Breast epithelium (tissue), 4 donors: Measurements from ENCODE around the gene ZNF292. TPM values are rescaled to one million over a fixed set of nuclear protein-coding genes. Genes with fewer than 3 reads are reported as not detected.
"Not testable (repeated sequence)": the region's sequence is repeated elsewhere in the genome, so short reads cannot be mapped to it uniquely, and the experiment has no call there.

ENCODE experiments used
- DNase-seq, 2 donors: peaks; one replicate each; pipeline ENCODE4 v3.0.0-alpha.2; 2019; ENCODE audit warnings: low spot score in 2 of 2
- H3K27ac ChIP-seq, 2 donors: fragments of 200-600 bp; sonication (generic) in 1 of 2; one replicate each; pipeline ENCODE4 v1.5.1; 2016 to 2019; ENCODE audit warnings: mild to moderate bottlenecking in 1 of 2
- H3K27me3 ChIP-seq, 2 donors: fragments of 200-600 bp; sonication (generic) in 1 of 2; one replicate each; pipeline versions ENCODE4 v1.5.1 to v1.6.0; 2017 to 2019; ENCODE audit warnings: control low read depth in 1 of 2, mild to moderate bottlenecking in 1 of 2
- H3K36me3 ChIP-seq: fragments of 200-600 bp; one replicate; pipeline ENCODE4 v1.5.1; 2019
- H3K4me1 ChIP-seq, 2 donors: fragments of 200-600 bp; sonication (generic); one replicate each; pipeline ENCODE4 v1.5.1; 2016 to 2019; ENCODE audit warnings: control low read depth in 1 of 2
- H3K4me3 ChIP-seq, 3 donors: fragments of 200-600 bp; sonication (generic); 1 replicate in 2 of 3; 2 replicates in 1 of 3; pipeline ENCODE4 v1.5.1; 2016 to 2019; ENCODE audit warnings: mild to moderate bottlenecking in 3 of 3, moderate library complexity in 2 of 3
- H3K9me3 ChIP-seq, 2 donors: fragments of 200-600 bp; sonication (generic) in 1 of 2; one replicate each; pipeline ENCODE4 v1.5.1; 2016 to 2019; ENCODE audit warnings: control low read depth in 1 of 2
- POLR2A ChIP-seq: fragments of 450-650 bp; IDR thresholded peaks from one replicate; pipeline ENCODE4 v1.6.1; 2016; ENCODE audit warnings: antibody characterized with exemption, mild to moderate bottlenecking, moderate library complexity
- POLR2AphosphoS5 ChIP-seq, 3 donors: sonication (generic); formaldehyde crosslinking; IDR thresholded peaks; one replicate each; pipeline ENCODE4 v1.6.1; 2017; ENCODE audit warnings: antibody characterized with exemption in 3 of 3
- intact Hi-C: fragments of 100-400 bp; cut with DNase I; formaldehyde crosslinking; loops from one replicate; pipeline ENCODE4 v1.15.1; 2023; ENCODE audit warnings: low total_unique reads
- total RNA-seq, 3 donors: library from RNA; depleted of rRNA; stranded (reverse); fragments of >200 nt; gene quantifications; one replicate each; pipeline ENCODE4 v1.1.0, GENCODE V29; 2016
- TF ChIP-seq, protein P1 (sequence below), 3 donors: fragments of 450-650 bp; IDR thresholded peaks; one replicate each; pipeline ENCODE4 v1.5.1; 2016 to 2017; ENCODE audit warnings: antibody characterized with exemption in 3 of 3, mild to moderate bottlenecking in 3 of 3, moderate library complexity in 3 of 3

ZNF292 gene
- total RNA-seq, 3 donors from 2014 or later, result 35.0 to 95.1 (median 56.7) TPM

DNA sequence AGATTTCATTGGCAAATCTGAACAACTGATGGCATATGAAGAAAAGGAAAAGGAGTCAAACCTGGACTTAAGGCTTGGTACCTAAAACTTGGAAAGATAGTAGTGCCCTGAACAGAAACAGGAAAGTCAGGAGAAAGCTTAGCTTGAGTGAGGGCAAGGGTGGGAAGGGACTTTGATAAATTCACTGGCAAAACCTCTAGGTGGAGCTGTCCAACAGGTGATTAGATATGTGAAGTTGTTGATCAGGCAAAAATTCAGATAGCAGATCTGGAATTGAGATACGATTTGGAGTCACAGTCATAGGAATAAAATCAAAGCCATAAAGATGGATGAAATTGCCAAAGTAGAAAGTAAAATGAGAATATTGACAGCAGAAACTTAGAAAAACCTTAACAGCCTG, 16.1 kb upstream of the ZNF292 start:
- Histone ChIP-seq H3K4me1 (no peaks in the 10 kb centered on the region), H3K27ac (no peak overlapping the region), H3K36me3 (no peaks in the 10 kb centered on the region), H3K4me3 (no peak overlapping the region), H3K9me3 (peaks cover 0 to 3% of the 10 kb centered on the region in 2 donors), H3K27me3 (no peaks in the 10 kb centered on the region)
- DNase-seq, result no peak
- intact Hi-C loops, result no loop called here
- no peak for TF ChIP-seq POLR2A
- no peak for TF ChIP-seq POLR2AphosphoS5 (IDR thresholded peaks at IDR 0.05)
- TF ChIP-seq, protein P1, sequence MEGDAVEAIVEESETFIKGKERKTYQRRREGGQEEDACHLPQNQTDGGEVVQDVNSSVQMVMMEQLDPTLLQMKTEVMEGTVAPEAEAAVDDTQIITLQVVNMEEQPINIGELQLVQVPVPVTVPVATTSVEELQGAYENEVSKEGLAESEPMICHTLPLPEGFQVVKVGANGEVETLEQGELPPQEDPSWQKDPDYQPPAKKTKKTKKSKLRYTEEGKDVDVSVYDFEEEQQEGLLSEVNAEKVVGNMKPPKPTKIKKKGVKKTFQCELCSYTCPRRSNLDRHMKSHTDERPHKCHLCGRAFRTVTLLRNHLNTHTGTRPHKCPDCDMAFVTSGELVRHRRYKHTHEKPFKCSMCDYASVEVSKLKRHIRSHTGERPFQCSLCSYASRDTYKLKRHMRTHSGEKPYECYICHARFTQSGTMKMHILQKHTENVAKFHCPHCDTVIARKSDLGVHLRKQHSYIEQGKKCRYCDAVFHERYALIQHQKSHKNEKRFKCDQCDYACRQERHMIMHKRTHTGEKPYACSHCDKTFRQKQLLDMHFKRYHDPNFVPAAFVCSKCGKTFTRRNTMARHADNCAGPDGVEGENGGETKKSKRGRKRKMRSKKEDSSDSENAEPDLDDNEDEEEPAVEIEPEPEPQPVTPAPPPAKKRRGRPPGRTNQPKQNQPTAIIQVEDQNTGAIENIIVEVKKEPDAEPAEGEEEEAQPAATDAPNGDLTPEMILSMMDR (IDR thresholded peaks at IDR 0.05), result peak; percentile 36 to 70 (median 64)

DNA sequence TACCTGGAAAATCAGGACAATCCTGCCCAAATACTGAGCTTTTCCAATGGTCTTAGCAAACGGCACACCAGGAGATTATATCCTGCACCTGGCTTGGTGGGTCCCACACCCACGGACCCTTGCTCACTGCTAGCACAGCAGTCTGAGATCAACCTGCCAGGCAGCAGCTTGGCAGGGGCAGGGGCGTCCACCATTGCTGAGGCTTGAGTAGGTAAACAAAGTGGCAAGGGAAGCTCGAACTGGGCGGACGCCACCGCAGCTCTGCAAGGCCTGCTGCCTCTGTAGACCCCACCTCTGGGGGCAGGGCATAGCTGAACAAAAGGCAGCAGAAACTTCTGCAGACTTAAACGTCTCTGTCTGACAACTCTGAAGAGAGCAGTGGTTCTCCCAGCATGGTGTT, 15.4 kb upstream of the ZNF292 start:
- DNase-seq, H3K4me1 ChIP-seq, H3K27ac ChIP-seq, H3K9me3 ChIP-seq, H3K36me3 ChIP-seq, H3K27me3 ChIP-seq, H3K4me3 ChIP-seq, intact Hi-C loops: not testable (repeated sequence)

DNA sequence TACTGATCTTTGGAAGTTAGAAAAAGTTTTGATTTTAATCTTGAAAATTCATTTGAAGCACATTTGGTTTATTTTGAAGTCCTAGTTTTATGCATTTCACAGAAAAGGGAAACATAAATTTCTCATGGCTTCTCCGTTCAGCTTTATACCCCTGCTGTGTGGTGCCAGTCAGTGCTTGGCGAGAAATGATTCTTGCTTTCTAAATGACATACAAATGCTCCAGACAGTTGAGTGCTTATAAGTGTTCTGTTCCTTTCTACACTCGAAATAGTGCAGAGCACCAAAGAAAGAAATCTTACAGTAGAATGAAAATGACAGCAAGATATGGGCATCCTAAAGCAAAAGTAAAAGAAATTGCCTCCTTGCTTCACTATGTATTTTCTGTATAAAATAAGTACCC, 9.0 kb upstream of the ZNF292 start:
- Histone ChIP-seq H3K27me3 (no peaks in the 10 kb centered on the region), H3K36me3 (no peaks in the 10 kb centered on the region), H3K27ac (no peak overlapping the region), H3K4me3 (no peak overlapping the region), H3K4me1 (no peaks in the 10 kb centered on the region), H3K9me3 (no peaks in the 10 kb centered on the region)
- intact Hi-C loops, result no loop called here
- TF ChIP-seq, protein P1 (IDR thresholded peaks at IDR 0.05), result no peak
- TF ChIP-seq POLR2AphosphoS5 (IDR thresholded peaks at IDR 0.05) (no peak), POLR2A (no peak)
- DNase-seq, result no peak

DNA sequence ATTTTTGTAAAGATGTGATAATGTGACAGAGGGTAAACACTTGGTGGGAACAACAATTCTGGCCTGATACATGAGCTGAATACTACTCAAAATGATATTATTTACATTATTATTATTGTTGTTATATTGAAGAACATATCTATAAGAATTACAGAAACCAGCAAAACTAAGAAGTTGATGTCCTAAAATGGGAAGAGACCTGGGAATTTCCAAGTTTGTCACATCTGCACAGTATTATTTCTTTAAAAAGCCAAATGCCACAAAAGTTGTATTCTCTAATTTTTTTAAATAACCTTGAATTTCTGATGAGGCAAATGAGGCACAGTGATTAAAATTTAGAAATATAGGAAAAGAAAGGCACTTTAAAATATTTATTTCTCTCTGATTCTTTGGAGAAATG, 5.0 kb upstream of the ZNF292 start:
- no peaks in the 10 kb centered on the region for H3K4me1 ChIP-seq
- H3K27me3 ChIP-seq, result no peaks in the 10 kb centered on the region
- TF ChIP-seq POLR2A (no peak), POLR2AphosphoS5 (IDR thresholded peaks at IDR 0.05) (no peak)
- TF ChIP-seq, protein P1 (IDR thresholded peaks at IDR 0.05), result no peak
- H3K36me3 ChIP-seq, result no peaks in the 10 kb centered on the region
- H3K27ac ChIP-seq, result no peak overlapping the region
- intact Hi-C loops, result no loop called here
- DNase-seq, result no peak
- no peak overlapping the region for H3K4me3 ChIP-seq
- no peaks in the 10 kb centered on the region for H3K9me3 ChIP-seq

DNA sequence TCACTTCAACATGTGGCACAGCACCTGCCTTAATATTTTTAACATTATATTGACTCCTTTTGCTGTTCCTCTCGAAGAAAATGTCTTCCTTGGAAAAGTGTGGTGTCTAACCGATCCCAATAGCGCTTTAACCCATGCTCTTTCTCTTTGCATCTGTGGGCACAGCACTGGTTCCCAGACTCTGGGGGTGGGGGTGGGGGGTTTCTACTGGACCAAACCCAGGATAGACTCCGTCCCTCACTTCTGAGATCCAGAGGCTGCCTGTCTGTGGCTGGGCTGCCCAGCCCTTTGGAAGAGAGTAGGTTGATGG, 3.9 kb upstream of the ZNF292 start:
- Histone ChIP-seq H3K4me1 (no peaks in the 10 kb centered on the region), H3K36me3 (no peaks in the 10 kb centered on the region), H3K27ac (peak overlapping the region; percentile 86 to 98), H3K4me3 (peak overlapping the region; percentile 59 to 89 (median 62)), H3K27me3 (no peaks in the 10 kb centered on the region), H3K9me3 (no peaks in the 10 kb centered on the region)
- intact Hi-C loops, result no loop called here
- TF ChIP-seq, protein P1 (IDR thresholded peaks at IDR 0.05), result no peak
- no peak for TF ChIP-seq POLR2A
- TF ChIP-seq POLR2AphosphoS5 (IDR thresholded peaks at IDR 0.05), result no peak
- DNase-seq, result no peak

DNA sequence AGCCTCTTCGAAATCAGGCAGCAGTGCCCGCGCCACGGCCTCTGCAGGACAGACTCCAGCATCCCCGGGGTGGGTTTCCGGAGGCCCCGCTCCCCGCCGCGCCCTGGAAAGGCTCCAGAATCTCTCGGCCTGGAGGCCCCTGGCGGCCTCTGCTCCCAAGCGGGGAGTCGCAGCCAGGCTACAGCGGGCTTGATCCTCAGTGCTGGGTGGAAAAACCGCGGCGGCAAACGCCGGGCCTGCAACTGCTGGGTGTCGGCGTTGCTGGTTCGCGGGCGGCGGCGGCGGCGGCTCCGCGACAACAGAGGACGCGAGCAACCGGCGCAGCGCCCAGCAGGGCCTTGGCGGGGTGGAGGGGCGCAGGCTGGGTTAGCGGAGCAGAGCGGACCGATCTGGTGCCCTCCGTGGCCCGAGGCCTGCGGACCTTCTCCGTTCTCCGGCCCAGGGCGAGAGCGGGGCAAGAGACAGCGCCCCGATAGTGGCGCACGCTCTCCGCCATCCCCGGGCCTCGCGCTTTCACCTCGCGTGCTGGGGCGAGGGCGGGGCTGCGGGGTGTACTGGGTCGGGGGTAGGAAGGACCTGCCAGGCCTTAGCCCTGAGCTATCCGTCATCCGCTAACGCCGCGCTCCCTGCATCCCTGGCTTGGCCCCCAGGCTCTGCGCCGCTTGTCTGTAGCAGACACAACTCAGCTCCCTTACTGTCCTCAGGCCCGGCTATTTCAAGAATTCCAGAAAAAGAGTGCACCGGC, 3.4 kb upstream of the ZNF292 start:
- H3K27me3 ChIP-seq, result no peaks in the 10 kb centered on the region
- H3K4me3 ChIP-seq, result peak overlapping the region; percentile 59 to 89 (median 62)
- no peaks in the 10 kb centered on the region for H3K4me1 ChIP-seq
- peak; percentile 27 to 58 for DNase-seq
- intact Hi-C loops, result no loop called here
- TF ChIP-seq POLR2A (peak; percentile 17), POLR2AphosphoS5 (IDR thresholded peaks at IDR 0.05) (peak; percentile 42 to 61 (median 61))
- TF ChIP-seq, protein P1 (IDR thresholded peaks at IDR 0.05), result no peak
- no peaks in the 10 kb centered on the region for H3K9me3 ChIP-seq
- peak overlapping the region; percentile 86 to 98 for H3K27ac ChIP-seq
- no peaks in the 10 kb centered on the region for H3K36me3 ChIP-seq
